ENCODE measurements around the gene MARCHF6.

DNA sequence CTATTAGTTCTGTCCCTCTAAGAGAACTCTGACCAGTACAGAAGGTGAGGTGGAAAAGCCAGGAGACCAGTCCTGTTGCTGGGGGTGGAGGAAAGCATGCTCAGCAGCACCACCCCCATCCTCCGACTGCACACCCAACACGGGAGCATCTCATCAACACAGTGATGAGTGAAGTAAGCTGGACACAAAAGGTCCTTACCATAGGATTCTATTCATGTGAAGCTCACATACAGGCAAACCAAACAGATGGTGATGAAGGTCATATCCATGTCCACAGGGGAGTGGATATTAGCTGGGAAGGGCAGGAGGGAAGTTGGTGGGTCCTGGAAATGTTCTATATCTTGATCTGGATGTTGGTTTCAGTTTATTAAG lies 14.8 kb upstream of the MARCHF6 start:
- TF ChIP-seq CTCF (IDR thresholded peaks at IDR 0.05) (no peak), POLR2A (IDR thresholded peaks at IDR 0.05) (no peak)
